Measurements from ENCODE around the gene MAP6. TPM values are rescaled to one million over a fixed set of nuclear protein-coding genes. Genes with fewer than 3 reads are reported as not detected.

Gene MAP6
- total and polyA plus RNA-seq, 10 of the 15 experiments (the other 5 are each of a cell fraction or from before 2014, with no cell fraction given): 0.06 to 0.19 (median 0.11) TPM; not detected in 5

GRCh38 chr11:75541193-75542087 lies 127.4 kb downstream of the MAP6 start (continued):
- TF ChIP-seq ZNF687 (IDR thresholded peaks at IDR 0.05): no peak

DNA sequence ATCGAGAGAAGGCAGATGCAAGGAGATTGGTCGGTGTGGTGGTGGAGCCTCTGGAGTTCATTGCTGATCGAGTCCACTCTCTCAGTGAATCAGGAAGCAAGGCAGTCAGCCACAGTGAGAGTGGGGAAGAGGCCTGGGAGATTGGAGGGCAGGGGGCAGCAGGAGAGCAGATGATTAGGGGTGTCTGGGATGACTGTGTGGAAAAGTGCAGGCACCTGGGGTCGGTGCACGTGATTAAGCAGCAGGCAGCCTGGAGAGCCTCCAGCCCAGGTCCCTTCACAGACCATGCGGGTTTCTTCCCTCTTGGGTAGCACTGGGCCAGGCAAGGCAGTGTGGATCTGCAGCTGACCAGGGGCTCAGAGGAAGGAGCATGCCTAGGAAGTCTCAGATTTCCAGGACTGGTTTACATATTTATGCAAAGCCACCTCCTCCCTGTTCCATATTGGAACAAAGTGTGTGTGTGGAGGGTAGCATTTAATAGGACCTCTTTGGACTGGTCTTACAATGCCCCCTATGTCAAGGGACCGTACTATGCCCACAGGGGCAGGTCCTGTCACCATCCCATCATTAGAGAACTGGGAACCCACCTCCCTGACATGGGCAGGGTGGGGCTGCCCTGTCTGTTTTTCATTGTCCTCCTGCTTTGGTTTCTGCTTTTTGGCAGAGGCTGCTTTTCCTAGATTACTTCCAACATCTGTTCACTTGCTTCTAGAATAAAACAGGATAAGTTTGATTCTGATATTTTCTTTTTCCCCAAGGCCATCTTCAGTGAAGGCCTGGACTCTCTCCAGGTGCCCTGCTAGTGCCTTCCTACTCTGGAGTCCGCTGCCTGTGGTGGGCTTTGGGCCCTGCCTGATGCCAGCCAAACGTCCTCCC lies 129.1 kb downstream of the MAP6 start:
- Histone ChIP-seq H3K9me3 (replicated peaks; ENCODE audit: control insufficient read depth, insufficient read depth, low read length) (no peaks in the 10 kb centered on the region), H3K4me2 (ENCODE audit: control insufficient read depth, insufficient read depth) (no peak overlapping the region), H4K20me1 (ENCODE audit: control insufficient read depth, insufficient read depth) (no peaks in the 10 kb centered on the region), H2AFZ (ENCODE audit: control insufficient read depth, low read depth, low read length) (no peak overlapping the region), H3K4me3 (no peak overlapping the region), H3K9ac (ENCODE audit: control insufficient read depth, insufficient read depth, low read length) (no peak overlapping the region), H3K4me1 (ENCODE audit: control insufficient read depth, insufficient read depth, low read length) (peaks cover 24% of the 10 kb centered on the region), H3K79me2 (ENCODE audit: control insufficient read depth, insufficient read depth, low read length) (no peaks in the 10 kb centered on the region), H3K36me3 (ENCODE audit: control insufficient read depth in 2 of 2, insufficient read depth in 2 of 2, low read length in 1 of 2) (no peaks in the 10 kb centered on the region), H3K27me3 (replicated peaks in 1 of 2; ENCODE audit: control insufficient read depth in 2 of 2, insufficient read depth in 2 of 2, low read length in 1 of 2) (no peaks in the 10 kb centered on the region; a peak in 1 of 4 replicates), H3K27ac (ENCODE audit: control insufficient read depth, insufficient read depth) (no peak overlapping the region)
- RAD21 ChIA-PET (ENCODE audit: unreplicated experiment): no interaction called here
- WGBS (ENCODE audit: insufficient coverage, insufficient replicate concordance, low lambda C conversion rate, missing lambda C conversion rate): 91% methylated on average over 9 of the region's 9 CpGs
- in situ Hi-C loops (cut with MboI) (no loop called here), intact Hi-C loops (cut with micrococcal nuclease; ENCODE audit: unreplicated experiment) (no loop called here)
- no TSS peak for BruUV-seq (replicated peaks)
- POLR2A ChIA-PET: interaction anchor here (0.7 kb wide), 1 partner anchor 558 kb away, joined by 3 read pairs; no protein-coding TSS in a partner anchor
- SMC1A ChIA-PET (ENCODE audit: uncharacterized antibody, unreplicated experiment): no interaction called here
- FAIRE-seq: no peak
- CTCF ChIA-PET: interaction anchor here (0.9 to 1.7 kb wide), 4 partner anchors 7 to 166 kb away, joined by 3 to 5 read pairs (median 4); no protein-coding TSS in a partner anchor
- no peak for ATAC-seq
- TF ChIP-seq FOXK2 (IDR thresholded peaks at IDR 0.05): no peak
- TF ChIP-seq HDGF (IDR thresholded peaks at IDR 0.05): no peak
- TF ChIP-seq SRF (IDR thresholded peaks at IDR 0.05; ENCODE audit: low read depth in 2 of 2, low read length in 2 of 2): no peak
- DNase-seq (ENCODE audit: low read depth, low spot score): no peak

Data from GM12878 (cell line).